ENCODE data around the gene CNMD.
"Not testable (repeated sequence)": the region's sequence is repeated elsewhere in the genome, so short reads cannot be mapped to it uniquely, and the experiment has no call there.

CNMD gene

DNA sequence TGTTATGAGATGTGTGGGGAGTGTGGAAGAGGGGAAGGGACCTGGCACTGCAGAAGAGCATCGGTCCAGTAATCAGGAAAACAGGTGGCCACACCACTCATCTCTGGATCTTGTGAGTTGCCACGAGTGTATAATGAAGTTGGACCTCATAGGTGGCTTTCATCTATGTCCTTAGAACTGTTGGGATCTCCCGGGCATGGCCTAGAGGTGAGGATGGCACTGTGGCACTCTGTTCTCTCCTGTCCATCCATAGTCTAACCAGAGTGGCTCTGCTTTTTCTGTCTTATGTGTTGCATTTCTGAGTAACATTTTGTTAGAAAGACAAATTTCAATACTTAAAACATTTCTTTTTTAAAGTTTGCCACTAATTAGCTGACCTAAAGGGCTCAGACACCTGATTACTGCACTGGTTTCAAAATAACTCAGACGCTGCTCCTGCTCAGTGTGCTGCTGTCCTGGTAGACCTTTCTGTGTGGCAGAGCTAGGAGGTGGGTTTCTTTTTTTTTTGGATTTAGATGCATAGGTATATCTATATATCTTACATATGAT is 5.5 kb downstream of the CNMD start:
- no peak for TF ChIP-seq GATA1 (IDR thresholded peaks at IDR 0.05; ENCODE audit: low read depth, low read length)
- TF ChIP-seq POLR2A (IDR thresholded peaks at IDR 0.05; ENCODE audit: low read length) = no peak
- DNase-seq = no peak

DNA sequence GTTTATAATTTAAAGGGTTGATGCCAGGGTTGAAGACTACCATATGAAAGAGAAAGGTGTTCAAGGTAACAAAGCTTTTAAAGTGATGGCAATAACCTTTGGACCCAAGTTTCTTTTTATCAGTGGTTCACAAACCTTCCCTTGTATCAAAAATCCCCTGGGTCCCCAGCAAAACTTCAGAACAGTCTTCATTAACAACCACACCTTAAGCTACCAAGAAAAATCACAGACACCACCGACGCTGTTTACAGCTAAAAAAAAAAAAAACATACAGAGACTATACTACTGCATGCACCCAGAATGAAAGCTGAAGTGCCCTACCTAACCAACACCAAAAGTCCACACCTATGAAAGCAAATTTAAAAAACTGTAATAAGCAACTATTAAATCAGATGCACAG is 13.4 kb downstream of the CNMD start:
- TF ChIP-seq GATA1 (IDR thresholded peaks at IDR 0.05; ENCODE audit: low read depth, low read length) = no peak
- TF ChIP-seq POLR2A (IDR thresholded peaks at IDR 0.05; ENCODE audit: low read length) = no peak
- DNase-seq = no peak

DNA sequence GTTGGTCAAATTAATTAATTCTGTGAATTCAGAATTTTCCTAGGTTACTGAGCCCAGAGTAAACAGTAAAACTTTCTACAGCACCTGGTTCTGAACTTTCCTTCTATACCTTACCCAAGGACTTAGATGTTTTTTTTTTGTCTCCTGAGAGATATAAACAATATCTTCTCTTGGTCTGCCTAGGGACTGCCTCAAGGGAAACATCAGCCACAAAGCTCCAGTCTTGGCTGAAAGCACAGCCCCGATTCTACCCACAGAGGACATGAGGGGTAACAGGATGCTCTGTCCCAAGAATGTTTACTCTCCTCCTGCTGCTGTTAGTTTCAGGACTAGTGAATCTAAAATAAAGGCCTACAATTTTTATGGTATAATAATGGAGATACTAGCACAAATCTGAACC is 14.3 kb downstream of the CNMD start:
- no peak for DNase-seq
- TF ChIP-seq GATA1 (IDR thresholded peaks at IDR 0.05; ENCODE audit: low read depth, low read length) (no peak), POLR2A (IDR thresholded peaks at IDR 0.05; ENCODE audit: low read length) (no peak)

DNA sequence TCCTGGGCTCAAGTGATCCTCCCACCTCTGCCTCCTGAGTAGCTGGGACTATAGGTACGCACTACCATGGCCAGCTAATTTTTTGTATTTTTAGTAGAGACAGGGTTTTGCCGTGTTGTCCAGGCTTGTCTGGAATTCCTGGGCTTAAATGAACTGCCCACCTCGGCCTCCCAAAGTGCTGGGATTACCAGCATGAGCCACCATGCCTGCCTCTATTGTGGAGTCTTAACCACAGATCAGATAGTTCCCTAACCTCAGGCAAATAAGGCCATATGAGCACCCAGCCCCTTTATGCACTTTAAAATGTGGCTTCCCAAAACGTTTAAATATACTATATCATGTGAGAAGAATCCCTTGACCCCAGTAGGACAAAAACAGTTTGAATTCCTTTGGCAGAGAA is 16.4 kb downstream of the CNMD start:
- no peak for DNase-seq
- TF ChIP-seq POLR2A (IDR thresholded peaks at IDR 0.05; ENCODE audit: low read length) = no peak
- no peak for TF ChIP-seq GATA1 (IDR thresholded peaks at IDR 0.05; ENCODE audit: low read depth, low read length)

DNA sequence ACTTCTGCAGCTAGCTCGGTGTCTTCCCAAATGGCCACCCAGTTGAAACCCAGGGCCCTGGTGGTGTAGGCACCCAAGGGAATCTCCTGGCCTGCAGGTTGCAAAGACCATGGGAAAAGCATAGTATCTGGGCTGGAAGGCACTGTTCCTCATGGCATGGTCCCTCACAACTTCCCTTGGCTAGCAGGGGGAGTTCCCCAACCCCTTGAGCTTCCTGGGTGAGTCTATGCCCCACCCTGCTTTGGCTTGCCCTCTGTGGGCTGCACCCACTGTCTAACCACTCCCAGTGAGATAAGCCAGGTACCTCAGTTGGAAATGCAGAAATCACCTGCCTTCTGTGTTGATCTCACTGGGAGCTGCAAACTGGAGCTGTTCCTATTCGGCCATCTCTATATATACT is 18.3 kb downstream of the CNMD start:
- not testable (repeated sequence) for DNase-seq

DNA sequence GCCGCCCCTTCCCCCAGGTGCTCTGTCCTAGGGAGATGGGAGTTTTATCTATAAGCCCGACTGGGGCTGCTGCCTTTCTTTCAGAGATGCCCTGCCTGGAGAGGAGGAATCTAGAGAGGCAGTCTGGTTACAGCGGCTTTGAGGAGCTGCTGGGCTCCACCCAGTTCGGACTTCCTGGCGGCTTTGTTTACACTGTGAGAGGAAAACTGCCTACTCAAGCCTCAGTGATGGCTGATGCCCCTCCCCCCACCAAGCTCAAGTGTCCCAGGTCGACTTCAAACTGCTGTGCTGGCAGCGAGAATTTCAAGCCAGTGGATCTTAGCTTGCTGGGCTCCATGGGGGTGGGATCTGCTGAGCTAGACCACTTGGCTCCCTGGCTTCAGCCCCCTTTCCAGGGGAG is 18.7 kb downstream of the CNMD start:
- DNase-seq = not testable (repeated sequence)

DNA sequence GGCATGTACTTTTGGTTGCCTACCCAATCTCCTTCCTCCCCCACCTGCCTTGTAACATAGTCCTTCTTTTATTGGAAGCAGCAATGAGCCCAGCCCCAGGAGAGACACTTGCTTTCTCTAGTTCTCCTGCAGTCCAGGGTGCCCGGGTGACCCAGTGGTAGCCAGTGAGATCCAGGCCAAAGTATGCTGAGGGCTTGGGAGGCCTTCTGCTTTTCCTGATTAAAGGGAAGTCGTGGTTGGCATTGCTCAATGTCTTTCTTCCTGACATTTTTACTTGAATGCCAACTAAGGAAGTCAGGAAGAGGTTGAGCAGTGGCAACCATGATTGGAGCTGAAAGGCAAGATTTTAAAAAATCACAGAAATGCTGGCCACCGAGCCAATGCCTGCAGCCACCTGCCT is 25.7 kb downstream of the CNMD start:
- TF ChIP-seq GATA1 (IDR thresholded peaks at IDR 0.05; ENCODE audit: low read depth, low read length) = no peak
- TF ChIP-seq POLR2A (IDR thresholded peaks at IDR 0.05; ENCODE audit: low read length) = no peak
- no peak for DNase-seq

DNA sequence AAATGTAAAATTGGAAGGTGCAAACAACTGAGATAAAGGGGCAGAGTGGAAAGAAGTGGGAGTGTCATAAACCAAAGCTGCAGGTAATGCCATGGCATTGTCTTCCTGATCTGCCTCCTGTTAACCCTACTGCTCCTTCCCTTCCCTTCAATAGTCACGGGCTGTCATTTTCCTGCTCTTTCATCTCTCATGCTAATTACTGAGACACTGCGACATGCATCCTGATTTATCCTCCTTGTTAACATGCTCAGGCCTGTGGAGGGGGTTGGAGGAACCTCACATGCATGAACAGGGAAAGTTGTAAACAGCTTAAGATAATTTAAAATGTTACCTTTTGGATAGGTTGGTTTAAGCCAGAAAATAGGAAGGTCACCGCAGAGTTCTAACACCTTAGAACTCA is 27.2 kb downstream of the CNMD start:
- DNase-seq = no peak
- TF ChIP-seq POLR2A (IDR thresholded peaks at IDR 0.05; ENCODE audit: low read length) = no peak
- no peak for TF ChIP-seq GATA1 (IDR thresholded peaks at IDR 0.05; ENCODE audit: low read depth, low read length)

DNA sequence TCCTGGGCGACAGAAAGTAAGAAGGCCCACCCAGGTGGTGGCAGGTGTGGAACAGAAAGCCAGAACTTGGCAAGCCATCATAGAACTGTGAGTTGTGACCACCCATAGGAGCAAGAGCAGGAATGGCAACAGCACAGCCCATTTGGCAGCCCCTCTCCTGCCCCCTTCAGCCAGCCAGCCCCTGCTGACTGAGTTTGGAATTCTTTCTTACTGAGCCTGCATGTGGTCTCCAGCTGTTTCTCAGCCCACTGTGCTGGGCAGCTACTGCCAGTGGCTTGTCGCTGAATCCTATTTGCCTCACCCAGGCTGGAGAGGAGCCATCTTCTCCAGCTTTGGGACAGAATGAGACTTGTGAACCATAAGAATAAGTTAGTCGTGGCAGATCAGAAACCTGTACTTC is 28.3 kb downstream of the CNMD start:
- no peak for TF ChIP-seq GATA1 (IDR thresholded peaks at IDR 0.05; ENCODE audit: low read depth, low read length)
- DNase-seq = no peak

DNA sequence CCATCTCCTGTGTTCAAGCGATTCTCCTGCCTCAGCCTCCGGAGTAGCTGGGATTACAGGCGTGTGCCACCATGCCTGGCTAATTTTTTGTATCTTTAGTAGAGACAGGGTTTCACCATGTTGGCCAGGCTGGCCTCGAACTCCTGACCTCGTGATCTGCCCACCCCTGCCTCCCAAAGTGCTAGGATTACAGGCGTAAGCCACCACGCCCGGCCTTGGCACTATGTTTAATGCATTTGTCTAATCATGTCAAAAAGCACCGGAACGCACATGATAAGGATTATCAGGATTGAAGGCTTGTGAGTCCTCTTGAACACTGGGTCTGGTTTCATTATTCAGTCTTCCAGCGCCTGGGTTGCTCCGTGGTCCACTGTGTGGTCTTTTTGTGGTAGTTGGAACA is 31.4 kb downstream of the CNMD start:
- peak; percentile 16 to 71 for DNase-seq

DNA sequence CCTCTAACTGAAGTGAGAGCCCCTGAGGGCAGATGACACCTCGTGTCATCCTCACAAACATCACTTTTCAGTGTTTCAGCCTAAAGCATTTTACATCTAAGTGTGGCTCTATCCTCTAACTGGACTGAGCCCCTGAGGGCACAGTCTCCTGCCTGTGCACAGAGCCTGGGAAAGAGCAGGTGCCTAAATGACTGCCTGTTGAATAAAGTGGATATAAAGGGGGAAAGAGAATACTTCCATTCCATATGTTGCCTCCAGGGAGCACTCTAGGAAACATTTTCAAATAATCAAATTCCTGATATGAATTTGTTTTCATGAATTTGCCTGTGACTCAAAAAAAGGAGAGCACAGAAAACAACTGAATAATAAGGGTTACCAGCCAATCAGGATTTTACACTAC is 32.2 kb downstream of the CNMD start:
- no peak for TF ChIP-seq POLR2A (IDR thresholded peaks at IDR 0.05; ENCODE audit: low read length)
- TF ChIP-seq GATA1 (IDR thresholded peaks at IDR 0.05; ENCODE audit: low read depth, low read length) = no peak
- no peak for DNase-seq

DNA sequence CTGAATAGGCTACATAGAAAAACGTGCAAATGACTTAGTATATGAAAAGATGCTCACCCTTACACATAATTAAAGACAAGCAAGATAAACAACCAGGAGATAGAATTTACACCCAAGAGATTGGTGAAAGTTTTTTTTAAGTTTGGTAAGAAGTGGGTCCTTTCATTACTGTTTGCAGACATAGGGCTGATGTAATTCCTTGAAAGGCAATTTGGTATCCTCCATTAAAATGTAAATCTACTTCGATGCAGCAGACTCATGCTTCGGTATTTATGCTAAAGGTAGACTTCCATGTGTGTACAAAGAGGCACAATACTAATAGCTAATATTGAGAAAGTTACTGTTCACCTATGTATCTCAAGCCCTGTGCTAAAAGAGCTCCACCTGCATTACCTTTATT is 33.5 kb downstream of the CNMD start:
- peak in 1 of 2 experiments; percentile 30 for DNase-seq
- TF ChIP-seq POLR2A (IDR thresholded peaks at IDR 0.05; ENCODE audit: low read length) = no peak
- no peak for TF ChIP-seq GATA1 (IDR thresholded peaks at IDR 0.05; ENCODE audit: low read depth, low read length)

DNA sequence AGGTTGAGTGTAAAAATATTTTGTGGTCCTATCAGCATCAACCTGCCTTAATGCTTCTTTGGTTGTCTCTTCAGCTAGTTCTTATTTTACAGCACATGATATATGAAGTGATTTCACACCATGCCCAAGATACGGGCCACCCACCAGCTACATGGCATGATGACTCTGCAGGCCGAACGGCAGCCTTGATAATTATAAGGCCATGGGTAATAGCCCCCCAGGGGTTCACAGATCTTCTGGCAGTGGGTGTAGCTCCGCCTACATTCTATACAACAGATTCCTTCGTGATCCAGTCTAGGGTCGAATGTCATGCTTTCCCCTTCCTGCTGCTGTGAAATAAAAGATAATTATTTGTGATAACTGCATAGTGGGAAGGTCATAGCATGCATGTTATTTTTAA is 36.1 kb downstream of the CNMD start:
- TF ChIP-seq POLR2A (IDR thresholded peaks at IDR 0.05; ENCODE audit: low read length) (no peak), GATA1 (IDR thresholded peaks at IDR 0.05; ENCODE audit: low read depth, low read length) (no peak)

DNA sequence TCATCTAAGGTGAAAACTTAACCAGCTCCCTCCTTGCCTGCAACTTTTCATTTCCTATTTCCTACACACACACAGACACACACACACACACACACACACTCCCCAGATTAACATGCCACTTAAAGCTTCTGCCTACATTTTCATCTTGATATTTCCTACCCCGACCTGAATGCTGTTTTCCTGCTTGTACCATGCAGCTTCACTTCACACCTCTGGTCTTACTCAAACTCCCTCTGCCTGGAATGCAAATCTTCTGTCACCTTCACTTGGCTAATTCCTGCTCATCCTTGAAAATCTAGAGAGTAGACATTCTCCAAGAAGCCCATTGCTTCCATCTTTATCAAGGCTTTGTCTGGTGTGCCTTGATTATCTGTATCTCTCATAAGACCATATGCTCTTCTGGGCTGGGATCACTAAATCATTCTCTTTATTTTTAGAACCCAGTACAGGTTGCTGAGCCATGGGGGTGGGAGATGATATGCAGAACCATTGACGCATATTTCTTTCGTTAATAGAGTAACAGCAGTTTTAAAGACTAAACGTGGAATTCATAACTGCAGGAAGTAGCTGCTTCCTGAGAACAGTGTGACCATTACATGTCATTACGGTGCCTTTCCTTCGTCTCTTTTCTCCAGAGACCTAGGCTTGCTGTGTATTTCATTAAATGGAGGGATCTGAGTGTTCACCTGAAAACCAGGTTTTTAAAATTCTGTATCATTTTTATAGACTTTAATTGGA is 37.7 kb downstream of the CNMD start:
- DNase-seq = no peak
- TF ChIP-seq GATA1 (IDR thresholded peaks at IDR 0.05; ENCODE audit: low read depth, low read length) (no peak), POLR2A (IDR thresholded peaks at IDR 0.05; ENCODE audit: low read length) (no peak)

More for the DNA sequence above, 36.1 kb downstream of the CNMD start:
- DNase-seq = no peak

DNA sequence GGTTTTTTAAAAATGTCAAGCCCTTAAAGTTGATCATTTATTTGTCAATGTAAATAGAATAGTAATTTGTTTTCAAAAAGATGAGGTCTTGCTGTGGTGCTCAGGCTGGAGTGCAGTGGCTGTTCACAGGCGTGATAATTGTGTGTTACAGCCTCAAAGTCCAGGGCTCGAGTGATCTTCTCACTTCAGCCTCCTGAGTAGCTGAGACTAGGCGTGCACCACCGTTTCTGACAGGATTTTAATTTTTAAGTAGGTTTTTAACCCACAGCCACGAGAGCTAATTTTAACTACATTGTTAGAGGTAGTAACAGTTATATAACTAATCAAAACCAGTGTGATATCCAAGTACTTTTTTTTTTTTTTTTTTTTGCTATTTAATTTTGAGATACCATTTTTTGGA is 43.1 kb downstream of the CNMD start:
- no peak for DNase-seq
- no peak for TF ChIP-seq GATA1 (IDR thresholded peaks at IDR 0.05; ENCODE audit: low read depth, low read length)
- no peak for TF ChIP-seq POLR2A (IDR thresholded peaks at IDR 0.05; ENCODE audit: low read length)

DNA sequence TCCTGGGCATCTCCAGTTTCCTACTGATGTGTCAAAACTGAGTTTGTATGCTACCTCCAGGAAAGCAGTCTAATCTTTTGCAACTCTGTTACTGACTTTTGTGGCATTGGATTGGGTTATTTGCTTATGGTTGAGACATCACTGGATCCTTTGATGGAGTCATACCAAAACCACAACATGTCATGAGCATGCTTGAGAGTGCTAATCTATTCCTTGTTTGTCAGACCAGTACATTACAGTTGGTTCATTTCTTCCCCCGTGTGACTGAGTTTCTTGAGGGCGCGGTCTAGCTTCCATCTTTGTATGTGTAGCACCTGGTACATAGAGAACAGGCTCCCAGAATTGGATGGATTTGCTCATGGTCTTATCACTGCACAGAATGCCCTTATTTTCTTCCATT is 43.8 kb downstream of the CNMD start:
- no peak for TF ChIP-seq GATA1 (IDR thresholded peaks at IDR 0.05; ENCODE audit: low read depth, low read length)
- no peak for TF ChIP-seq POLR2A (IDR thresholded peaks at IDR 0.05; ENCODE audit: low read length)
- DNase-seq = no peak

Data from erythroblast (primary cell).